Liver (tissue), 9 donors: ENCODE measurements around the gene TRMT10A. TPM values are rescaled to one million over a fixed set of nuclear protein-coding genes. Genes with fewer than 3 reads are reported as not detected.

ENCODE experiments used
- DNase-seq: peaks from one replicate; pipeline ENCODE4 v3.0.0-alpha.2; 2017; ENCODE audit warnings: low spot score
- H3K27ac ChIP-seq, 2 donors: one replicate each; pipeline ENCODE4 v1.7.0; 2013; ENCODE audit warnings: inconsistent platforms in 2 of 2, low read length in 2 of 2, control low read depth in 1 of 2, low read depth in 1 of 2, mild to moderate bottlenecking in 1 of 2
- H3K27me3 ChIP-seq, 4 donors: one replicate each; pipeline versions ENCODE4 v1.6.1 to v1.7.0; 2013; ENCODE audit warnings: low read length in 3 of 4, inconsistent platforms in 1 of 4, mild to moderate bottlenecking in 1 of 4, moderate library complexity in 1 of 4; ENCODE audit not compliant: control insufficient read depth in 4 of 4, insufficient read depth in 4 of 4
- H3K36me3 ChIP-seq, 4 donors: one replicate each; pipeline versions ENCODE4 v1.6.1 to v1.7.0; 2013; ENCODE audit warnings: low read length in 3 of 4, mild to moderate bottlenecking in 3 of 4, low read depth in 1 of 4, moderate library complexity in 1 of 4; ENCODE audit not compliant: control insufficient read depth in 4 of 4, insufficient read depth in 3 of 4
- H3K4me1 ChIP-seq, 4 donors: one replicate each; pipeline versions ENCODE4 v1.6.1 to v1.7.0; 2013; ENCODE audit warnings: low read length in 3 of 4, mild to moderate bottlenecking in 3 of 4, moderate library complexity in 1 of 4; ENCODE audit not compliant: control insufficient read depth in 4 of 4, insufficient read depth in 4 of 4
- H3K4me3 ChIP-seq, 3 donors: one replicate each; pipeline versions ENCODE4 v1.6.1 to v1.7.0; 2013; ENCODE audit warnings: low read length in 3 of 3, control low read depth in 1 of 3, low read depth in 1 of 3, mild to moderate bottlenecking in 1 of 3
- H3K9ac ChIP-seq, 2 donors: one replicate each; pipeline ENCODE4 v1.7.0; 2013; ENCODE audit warnings: low read length in 2 of 2, mild to moderate bottlenecking in 2 of 2, moderate library complexity in 2 of 2, control low read depth in 1 of 2, low read depth in 1 of 2
- H3K9me3 ChIP-seq, 4 donors: one replicate each; pipeline versions ENCODE4 v1.6.1 to v1.7.0; 2013; ENCODE audit warnings: low read length in 3 of 4; ENCODE audit not compliant: control insufficient read depth in 4 of 4
- EGR1 ChIP-seq, 2 donors: IDR thresholded peaks; 2 replicates each; pipeline ENCODE4 v1.6.1; 2016 to 2018; ENCODE audit warnings: antibody characterized with exemption in 2 of 2, low read depth in 2 of 2
- FOXA1 ChIP-seq: IDR thresholded peaks from 2 replicates; pipeline ENCODE4 v1.6.1; 2016; ENCODE audit warnings: antibody characterized with exemption
- FOXA2 ChIP-seq: IDR thresholded peaks from 2 replicates; pipeline ENCODE4 v1.6.1; 2016; ENCODE audit warnings: antibody characterized with exemption
- GABPA ChIP-seq, 2 donors: IDR thresholded peaks in 1 of 2; conservative IDR thresholded peaks in 1 of 2; 2 replicates each; pipeline ENCODE4 v1.6.1; 2016; ENCODE audit warnings: antibody characterized with exemption in 2 of 2, mild to moderate bottlenecking in 1 of 2, moderate library complexity in 1 of 2
- HNF4G ChIP-seq: IDR thresholded peaks from 2 replicates; pipeline ENCODE4 v1.6.1; 2016; ENCODE audit warnings: antibody characterized with exemption
- JUND ChIP-seq, 2 donors: IDR thresholded peaks; 2 replicates each; pipeline ENCODE4 v1.6.1; 2016; ENCODE audit warnings: antibody characterized with exemption in 2 of 2
- MAX ChIP-seq: IDR thresholded peaks from 2 replicates; pipeline ENCODE4 v1.6.1; 2016; ENCODE audit warnings: antibody characterized with exemption
- RAD21 ChIP-seq, 2 donors: IDR thresholded peaks; 2 replicates each; pipeline ENCODE4 v1.6.1; 2016; ENCODE audit warnings: antibody characterized with exemption in 2 of 2, mild to moderate bottlenecking in 2 of 2
- RXRA ChIP-seq, 2 donors: IDR thresholded peaks; 2 replicates each; pipeline ENCODE4 v1.6.1; 2017 to 2018; ENCODE audit warnings: antibody characterized with exemption in 2 of 2, mild to moderate bottlenecking in 1 of 2
- TAF1 ChIP-seq: conservative IDR thresholded peaks from 2 replicates; pipeline ENCODE4 v1.6.1; 2016; ENCODE audit warnings: antibody characterized with exemption, mild to moderate bottlenecking
- YY1 ChIP-seq: IDR thresholded peaks from 2 replicates; pipeline ENCODE4 v1.6.1; 2016; ENCODE audit warnings: antibody characterized with exemption, mild to moderate bottlenecking
- ZBTB33 ChIP-seq: IDR thresholded peaks from 2 replicates; pipeline ENCODE4 v1.6.1; 2016; ENCODE audit warnings: antibody characterized with exemption
- WGBS: extraction: QIAGEN DNeasy Blood & Tissue Kit; methylation state at CpG from one replicate; pipeline ENCODE4 v1.1.7; 2013; 5-methylcytosine and 5-hydroxymethylcytosine counted together
- polyA plus RNA-seq, 2 donors: library from polyadenylated mRNA; stranded (reverse) in 1 of 2; unstranded in 1 of 2; fragments of 200-250 nt in 1 of 2; fragments of >200 nt in 1 of 2; fragmentation: Nextera tagmentation in 1 of 2; extraction: Ambion mirVana in 1 of 2; gene quantifications; one replicate each; pipeline versions ENCODE4 v1.2.1 to v1.2.3, GENCODE V29; 2013 to 2015
- total RNA-seq, 2 donors: library from RNA; depleted of rRNA; stranded (reverse); fragments of >200 nt; gene quantifications; one replicate each; pipeline ENCODE4 v1.2.3, GENCODE V29; 2014
- TF ChIP-seq, protein P1 (sequence below): IDR thresholded peaks from 2 replicates; pipeline ENCODE4 v1.6.1; 2016; ENCODE audit warnings: antibody characterized with exemption, mild to moderate bottlenecking
- TF ChIP-seq, protein P2 (sequence below): fragments of 150-350 bp; IDR thresholded peaks from 2 replicates; pipeline ENCODE4 v1.5.1; 2017; ENCODE audit warnings: improper control_type of control experiment, low read depth, low read length; ENCODE audit not compliant: missing input control
- TF ChIP-seq, protein P3 (sequence below): IDR thresholded peaks from 2 replicates; pipeline ENCODE4 v1.6.1; 2016; ENCODE audit warnings: antibody characterized with exemption
- donor health status: healthy.
- donor health status: healthy.
- donor health status: healthy.
- donor health status: healthy.
- donor health status: healthy.

TRMT10A gene
- total and polyA plus RNA-seq, 4 donors, result 2.8 to 6.8 (median 3.4) TPM

DNA sequence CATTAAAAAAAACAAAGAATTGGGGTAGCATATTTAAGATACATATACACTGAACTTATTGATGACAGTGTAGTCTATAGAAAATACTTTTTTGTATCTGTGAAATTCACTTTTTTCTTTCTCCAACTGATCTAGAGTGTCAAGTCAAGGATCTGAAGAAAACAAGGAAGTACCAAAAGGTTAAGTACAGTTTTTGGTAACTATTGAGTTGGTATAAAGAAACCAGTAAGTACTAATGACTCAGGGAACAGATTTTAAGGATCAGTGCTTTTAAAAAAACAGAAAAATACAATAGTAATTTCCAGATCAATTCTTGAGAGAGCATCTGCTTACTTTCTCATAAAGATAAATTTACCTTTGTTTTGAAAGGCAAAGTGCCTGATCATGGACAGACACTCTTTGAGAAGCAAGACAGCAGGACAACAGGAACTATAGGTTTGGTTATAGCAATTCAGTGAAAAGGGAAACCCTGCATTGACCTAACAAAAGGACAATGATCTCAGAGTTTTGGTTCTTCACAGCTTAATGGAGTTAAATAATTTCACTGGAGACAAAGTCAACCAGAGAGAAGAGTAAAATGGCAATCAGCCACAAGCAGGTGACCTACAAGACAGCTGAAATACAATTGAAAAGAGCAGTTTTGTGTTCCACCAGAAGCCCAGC, 23.4 kb downstream of the TRMT10A start:
- Histone ChIP-seq H3K9me3 (no peaks in the 10 kb centered on the region), H3K36me3 (no peaks in the 10 kb centered on the region), H3K9ac (no peak overlapping the region), H3K27ac (no peak overlapping the region), H3K4me3 (no peak overlapping the region), H3K27me3 (no peaks in the 10 kb centered on the region), H3K4me1 (peaks cover 3 to 12% (median 9%) of the 10 kb centered on the region in 4 donors)
- no peak for TF ChIP-seq ZBTB33
- TF ChIP-seq TAF1, result no peak
- TF ChIP-seq, protein P1, sequence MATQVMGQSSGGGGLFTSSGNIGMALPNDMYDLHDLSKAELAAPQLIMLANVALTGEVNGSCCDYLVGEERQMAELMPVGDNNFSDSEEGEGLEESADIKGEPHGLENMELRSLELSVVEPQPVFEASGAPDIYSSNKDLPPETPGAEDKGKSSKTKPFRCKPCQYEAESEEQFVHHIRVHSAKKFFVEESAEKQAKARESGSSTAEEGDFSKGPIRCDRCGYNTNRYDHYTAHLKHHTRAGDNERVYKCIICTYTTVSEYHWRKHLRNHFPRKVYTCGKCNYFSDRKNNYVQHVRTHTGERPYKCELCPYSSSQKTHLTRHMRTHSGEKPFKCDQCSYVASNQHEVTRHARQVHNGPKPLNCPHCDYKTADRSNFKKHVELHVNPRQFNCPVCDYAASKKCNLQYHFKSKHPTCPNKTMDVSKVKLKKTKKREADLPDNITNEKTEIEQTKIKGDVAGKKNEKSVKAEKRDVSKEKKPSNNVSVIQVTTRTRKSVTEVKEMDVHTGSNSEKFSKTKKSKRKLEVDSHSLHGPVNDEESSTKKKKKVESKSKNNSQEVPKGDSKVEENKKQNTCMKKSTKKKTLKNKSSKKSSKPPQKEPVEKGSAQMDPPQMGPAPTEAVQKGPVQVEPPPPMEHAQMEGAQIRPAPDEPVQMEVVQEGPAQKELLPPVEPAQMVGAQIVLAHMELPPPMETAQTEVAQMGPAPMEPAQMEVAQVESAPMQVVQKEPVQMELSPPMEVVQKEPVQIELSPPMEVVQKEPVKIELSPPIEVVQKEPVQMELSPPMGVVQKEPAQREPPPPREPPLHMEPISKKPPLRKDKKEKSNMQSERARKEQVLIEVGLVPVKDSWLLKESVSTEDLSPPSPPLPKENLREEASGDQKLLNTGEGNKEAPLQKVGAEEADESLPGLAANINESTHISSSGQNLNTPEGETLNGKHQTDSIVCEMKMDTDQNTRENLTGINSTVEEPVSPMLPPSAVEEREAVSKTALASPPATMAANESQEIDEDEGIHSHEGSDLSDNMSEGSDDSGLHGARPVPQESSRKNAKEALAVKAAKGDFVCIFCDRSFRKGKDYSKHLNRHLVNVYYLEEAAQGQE, result no peak
- TF ChIP-seq YY1, result no peak
- TF ChIP-seq RAD21 (IDR thresholded peaks at IDR 0.05), result no peak
- no peak for TF ChIP-seq EGR1 (IDR thresholded peaks at IDR 0.05; ENCODE audit: low read depth in 2 of 2)
- no peak for TF ChIP-seq FOXA1
- TF ChIP-seq, protein P2, sequence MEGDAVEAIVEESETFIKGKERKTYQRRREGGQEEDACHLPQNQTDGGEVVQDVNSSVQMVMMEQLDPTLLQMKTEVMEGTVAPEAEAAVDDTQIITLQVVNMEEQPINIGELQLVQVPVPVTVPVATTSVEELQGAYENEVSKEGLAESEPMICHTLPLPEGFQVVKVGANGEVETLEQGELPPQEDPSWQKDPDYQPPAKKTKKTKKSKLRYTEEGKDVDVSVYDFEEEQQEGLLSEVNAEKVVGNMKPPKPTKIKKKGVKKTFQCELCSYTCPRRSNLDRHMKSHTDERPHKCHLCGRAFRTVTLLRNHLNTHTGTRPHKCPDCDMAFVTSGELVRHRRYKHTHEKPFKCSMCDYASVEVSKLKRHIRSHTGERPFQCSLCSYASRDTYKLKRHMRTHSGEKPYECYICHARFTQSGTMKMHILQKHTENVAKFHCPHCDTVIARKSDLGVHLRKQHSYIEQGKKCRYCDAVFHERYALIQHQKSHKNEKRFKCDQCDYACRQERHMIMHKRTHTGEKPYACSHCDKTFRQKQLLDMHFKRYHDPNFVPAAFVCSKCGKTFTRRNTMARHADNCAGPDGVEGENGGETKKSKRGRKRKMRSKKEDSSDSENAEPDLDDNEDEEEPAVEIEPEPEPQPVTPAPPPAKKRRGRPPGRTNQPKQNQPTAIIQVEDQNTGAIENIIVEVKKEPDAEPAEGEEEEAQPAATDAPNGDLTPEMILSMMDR, result no peak
- no peak for DNase-seq

- Histone ChIP-seq H3K4me1 (peaks cover 3 to 12% (median 9%) of the 10 kb centered on the region in 4 donors), H3K27ac (no peak overlapping the region), H3K9me3 (no peaks in the 10 kb centered on the region), H3K4me3 (no peak overlapping the region), H3K27me3 (no peaks in the 10 kb centered on the region), H3K36me3 (no peaks in the 10 kb centered on the region), H3K9ac (no peak overlapping the region)
- WGBS, result 54% methylated on average over 4 of the region's 4 CpGs
- no peak for DNase-seq
- TF ChIP-seq FOXA1, result no peak
- no peak for TF ChIP-seq TAF1
- TF ChIP-seq, protein P2, result no peak
- TF ChIP-seq, protein P3, sequence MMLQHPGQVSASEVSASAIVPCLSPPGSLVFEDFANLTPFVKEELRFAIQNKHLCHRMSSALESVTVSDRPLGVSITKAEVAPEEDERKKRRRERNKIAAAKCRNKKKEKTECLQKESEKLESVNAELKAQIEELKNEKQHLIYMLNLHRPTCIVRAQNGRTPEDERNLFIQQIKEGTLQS, result no peak
- TF ChIP-seq MAX, result no peak
- no peak for TF ChIP-seq GABPA (IDR thresholded peaks at IDR 0.05 in 1 of 2, conservative IDR thresholded peaks at IDR 0.05 in 1 of 2)
- TF ChIP-seq FOXA2, result no peak
- TF ChIP-seq ZBTB33, result no peak
- TF ChIP-seq EGR1 (IDR thresholded peaks at IDR 0.05; ENCODE audit: low read depth in 2 of 2), result no peak
- no peak for TF ChIP-seq JUND (IDR thresholded peaks at IDR 0.05)
- no peak for TF ChIP-seq HNF4G
- peak; percentile 16 to 46 for TF ChIP-seq RXRA (IDR thresholded peaks at IDR 0.05)
These were observed 26.2 kb downstream of the TRMT10A start for GRCh38 chr4:99537674-99538073.
